GM15510 (cell line): Measurements from ENCODE around the gene RHBDD2.

ENCODE experiments used
- POLR2A ChIP-seq: IDR thresholded peaks from 3 replicates; pipeline ENCODE4 v1.6.1; 2011; ENCODE audit warnings: borderline replicate concordance; ENCODE audit not compliant: insufficient read length; ENCODE audit errors: extremely low read depth

Gene RHBDD2

DNA sequence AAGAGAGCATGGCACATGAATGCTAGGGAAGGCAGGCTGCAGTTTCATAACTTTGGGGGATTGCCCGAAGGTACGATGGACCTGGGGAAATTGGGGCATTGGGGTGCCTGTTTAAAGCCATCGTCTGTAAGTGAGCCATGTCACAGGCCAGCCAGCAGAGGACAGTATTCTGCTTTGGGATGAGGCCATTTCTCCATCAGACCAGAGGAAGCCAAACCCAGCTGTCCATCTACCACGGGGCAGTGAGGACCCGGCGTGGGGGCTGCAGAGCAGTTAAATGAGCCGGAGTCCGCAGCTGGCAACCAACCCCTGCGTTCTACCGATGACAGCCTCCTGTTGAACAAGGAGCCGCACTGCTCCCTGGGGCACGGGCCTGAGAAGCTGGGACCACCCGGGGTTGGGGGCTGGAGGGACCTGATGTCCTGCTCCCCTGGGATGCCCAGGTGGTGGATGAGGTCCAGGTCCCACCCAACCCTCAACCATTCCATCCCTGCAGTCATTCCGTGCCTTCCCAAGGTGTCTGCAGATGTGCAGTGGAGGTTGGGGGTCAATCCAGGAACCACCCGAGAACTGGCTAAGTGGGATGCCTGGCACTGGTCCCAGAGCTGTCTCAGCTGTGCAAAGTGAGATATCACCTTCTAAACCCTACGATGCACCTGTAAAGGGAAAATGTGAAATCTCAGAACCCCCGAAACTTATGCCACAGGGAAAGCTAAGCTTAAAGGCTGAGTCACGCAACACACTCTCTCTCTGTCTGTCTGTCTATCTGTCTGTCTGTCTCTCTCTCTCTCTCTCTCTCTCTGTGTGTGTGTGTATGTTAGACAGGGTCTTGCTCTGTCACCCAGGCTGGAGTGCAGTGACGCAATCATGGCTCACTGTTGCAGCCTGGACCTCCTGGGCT, 12.1 kb upstream of the RHBDD2 start:
- TF ChIP-seq POLR2A, result no peak

GRCh38 chr7:75867390-75867717, 11.5 kb upstream of the RHBDD2 start:
- no peak for TF ChIP-seq POLR2A

- TF ChIP-seq POLR2A, result no peak
These were observed 10.7 kb upstream of the RHBDD2 start for GRCh38 chr7:75868153-75868552.

DNA sequence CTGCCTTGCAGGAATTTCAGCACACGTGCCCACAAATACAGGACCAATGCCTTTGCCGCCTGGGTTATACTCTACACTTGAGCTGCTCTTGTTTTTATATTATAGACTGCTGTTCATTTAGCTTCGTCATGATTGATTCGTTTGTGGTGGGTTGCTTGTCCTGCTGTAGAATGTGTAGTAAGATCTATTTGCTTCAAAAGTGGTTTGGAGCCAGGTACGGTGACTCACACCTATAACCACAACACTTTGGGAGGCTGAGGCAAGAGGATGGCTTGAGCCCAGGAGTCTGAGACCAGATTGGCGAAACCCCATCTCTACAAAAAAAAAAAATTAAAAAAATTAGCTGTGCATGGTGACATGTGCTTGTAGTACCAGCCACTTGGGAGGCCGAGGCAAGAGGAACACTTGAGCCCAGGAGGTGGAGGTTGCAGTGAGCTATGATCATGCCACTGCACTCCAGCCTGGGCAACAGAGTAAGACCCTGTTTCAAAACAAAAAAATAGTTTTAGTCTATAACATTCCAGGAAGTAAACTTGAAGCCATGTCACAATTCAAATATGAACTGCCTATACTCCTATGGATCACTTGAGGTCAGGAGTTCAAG, 9.0 kb upstream of the RHBDD2 start:
- TF ChIP-seq POLR2A, result no peak

DNA sequence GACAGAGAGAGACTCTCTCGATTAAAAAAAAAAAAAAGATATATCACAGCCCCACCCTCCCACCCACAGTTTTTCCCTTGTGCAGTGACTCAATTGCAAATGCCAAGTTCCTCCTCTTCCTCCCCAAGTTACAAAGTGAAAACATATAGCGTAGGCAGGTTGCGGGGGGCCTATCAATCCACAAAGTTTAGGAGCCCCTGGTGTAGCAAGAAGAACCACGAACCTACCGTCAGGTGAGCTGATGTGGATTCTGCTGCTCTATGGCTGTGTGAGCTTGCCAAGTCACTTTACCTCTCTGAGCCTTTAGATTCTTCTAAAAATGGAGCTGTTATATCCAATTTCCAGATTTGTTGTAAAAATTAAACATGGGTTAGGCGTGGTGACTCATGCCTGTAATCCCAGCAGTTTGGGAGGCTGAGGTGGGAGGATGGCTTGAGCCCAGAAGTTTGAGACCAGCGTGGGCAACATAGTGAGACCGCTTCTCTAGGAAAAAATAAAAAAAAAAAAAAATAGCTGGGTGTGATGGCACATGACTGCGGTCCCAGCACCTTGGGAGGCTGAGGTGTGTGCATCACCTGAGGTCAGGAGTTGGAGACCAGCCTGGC, 8.2 kb upstream of the RHBDD2 start:
- no peak for TF ChIP-seq POLR2A

DNA sequence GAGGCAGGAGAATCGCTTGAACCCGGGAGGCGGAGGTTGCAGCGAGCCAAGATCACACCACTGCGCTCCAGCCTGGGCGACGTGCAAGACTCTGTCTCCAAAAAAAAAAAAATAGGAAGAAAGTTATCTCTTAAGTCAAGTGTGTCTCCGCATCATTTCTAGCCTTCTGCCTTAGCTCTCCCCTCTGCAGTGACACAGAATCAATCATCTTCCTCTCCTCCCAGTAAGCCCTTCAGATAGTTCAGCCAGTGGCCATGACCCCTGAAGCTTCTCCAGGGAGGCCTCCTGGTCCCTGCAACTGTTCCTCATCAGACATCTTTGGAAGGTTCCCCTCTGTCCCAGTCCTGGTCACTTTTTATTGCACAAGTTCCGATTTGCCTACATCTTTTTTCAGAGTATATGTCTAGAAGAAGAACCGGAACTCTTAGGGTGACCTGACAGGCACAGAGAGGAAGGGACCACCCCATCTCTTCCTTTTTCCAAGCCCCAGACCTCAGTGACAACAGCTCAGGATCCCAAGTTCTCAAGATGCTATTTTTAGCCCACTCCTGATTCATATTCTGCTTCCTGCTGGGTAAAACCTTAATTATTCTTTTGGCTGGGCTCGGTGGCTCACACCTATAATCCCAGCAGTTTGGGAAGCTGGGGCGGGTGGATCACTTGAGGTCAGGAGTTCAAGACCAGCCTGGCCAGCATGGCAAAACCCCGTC, 6.6 kb upstream of the RHBDD2 start:
- no peak for TF ChIP-seq POLR2A

DNA sequence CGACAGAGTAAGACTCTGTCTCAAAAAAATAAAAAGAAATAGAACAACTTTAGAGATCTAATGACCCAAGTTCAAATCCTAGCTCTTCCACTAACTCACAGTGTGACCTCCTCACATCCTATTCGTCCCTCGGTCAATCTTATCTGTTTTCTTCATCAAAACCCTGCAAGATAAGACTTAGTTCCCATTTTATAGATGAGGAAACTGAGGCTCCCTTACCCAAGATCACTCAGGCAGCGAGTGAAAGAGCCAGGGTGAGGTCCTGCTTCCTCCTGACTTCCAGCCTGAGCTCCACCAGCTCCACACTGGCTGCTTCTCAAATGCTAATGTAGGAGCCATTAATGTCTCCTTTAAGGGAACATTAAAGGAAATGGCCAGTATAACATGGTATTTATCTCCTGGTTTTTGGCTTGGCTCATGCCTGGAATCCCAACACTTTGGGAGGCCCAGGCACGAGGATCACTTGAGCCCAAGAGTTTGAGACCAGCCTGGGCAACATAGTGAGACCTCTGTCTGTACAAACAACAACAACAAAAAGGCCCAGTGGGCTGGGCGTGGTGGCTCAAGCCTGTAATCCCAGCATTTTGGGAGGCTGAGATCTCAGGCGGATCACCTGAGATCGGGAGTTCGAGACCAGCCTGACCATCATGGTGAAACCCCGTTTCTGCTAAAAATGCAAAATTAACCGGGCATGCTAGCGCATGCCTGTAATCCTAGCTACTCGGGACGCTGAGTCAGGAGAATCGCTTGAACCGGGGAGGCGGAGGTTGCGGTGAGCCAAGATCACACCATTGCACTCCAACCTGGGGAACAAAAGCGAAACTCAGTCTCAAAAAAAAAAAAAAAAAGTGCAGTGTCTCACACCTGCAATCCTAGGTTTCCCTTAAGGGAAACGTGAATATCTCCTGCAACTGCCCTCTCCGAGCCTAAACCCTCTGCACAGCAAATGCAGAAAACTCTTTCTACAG, 3.4 kb upstream of the RHBDD2 start:
- no peak for TF ChIP-seq POLR2A

- no peak for TF ChIP-seq POLR2A
These were observed 2.5 kb upstream of the RHBDD2 start for GRCh38 chr7:75876126-75876881.

DNA sequence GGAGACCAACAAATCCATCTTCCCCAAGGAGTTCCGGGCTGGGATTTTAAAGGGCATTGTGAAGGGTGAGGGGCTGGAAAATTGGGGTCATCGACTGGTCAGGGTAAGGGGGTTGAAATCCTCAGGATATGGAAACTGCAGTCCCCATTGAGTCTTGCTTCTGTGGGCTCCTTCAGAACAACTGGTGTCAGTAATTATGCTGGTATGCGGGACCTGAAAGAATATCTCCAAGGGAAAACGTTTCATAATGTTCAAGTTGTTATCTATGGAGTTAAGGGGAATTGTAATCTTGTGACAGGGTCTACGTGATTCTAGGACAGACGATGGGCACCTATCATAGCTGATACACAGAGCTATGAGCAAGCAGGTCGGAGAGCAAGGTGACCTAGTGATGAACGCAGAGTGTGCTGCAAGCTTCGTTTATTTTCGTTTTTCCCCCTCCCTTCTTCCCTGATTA, 494 bp upstream of the RHBDD2 start:
- no peak for TF ChIP-seq POLR2A

- no peak for TF ChIP-seq POLR2A
These were observed 944 bp downstream of the RHBDD2 start for GRCh38 chr7:75879771-75880184.

DNA sequence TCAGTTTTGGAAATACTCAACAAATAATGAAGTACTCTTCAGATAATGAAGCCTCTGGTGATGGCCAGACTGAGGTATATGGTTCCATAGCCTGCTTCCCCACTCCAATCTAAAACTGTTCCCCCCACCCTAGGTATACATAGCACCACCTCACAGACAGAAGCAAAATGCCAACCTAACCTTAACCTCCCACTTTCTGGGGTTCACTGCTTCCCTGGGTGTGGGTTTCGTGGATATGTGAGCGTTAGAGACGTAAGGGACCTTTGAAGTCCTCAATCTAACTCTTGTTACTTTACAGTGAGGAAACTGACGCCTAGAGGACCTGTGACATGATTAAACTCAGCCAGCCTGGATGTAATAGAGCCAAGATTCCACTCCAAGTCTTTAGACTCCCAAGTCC, 1.4 kb downstream of the RHBDD2 start:
- TF ChIP-seq POLR2A, result no peak

DNA sequence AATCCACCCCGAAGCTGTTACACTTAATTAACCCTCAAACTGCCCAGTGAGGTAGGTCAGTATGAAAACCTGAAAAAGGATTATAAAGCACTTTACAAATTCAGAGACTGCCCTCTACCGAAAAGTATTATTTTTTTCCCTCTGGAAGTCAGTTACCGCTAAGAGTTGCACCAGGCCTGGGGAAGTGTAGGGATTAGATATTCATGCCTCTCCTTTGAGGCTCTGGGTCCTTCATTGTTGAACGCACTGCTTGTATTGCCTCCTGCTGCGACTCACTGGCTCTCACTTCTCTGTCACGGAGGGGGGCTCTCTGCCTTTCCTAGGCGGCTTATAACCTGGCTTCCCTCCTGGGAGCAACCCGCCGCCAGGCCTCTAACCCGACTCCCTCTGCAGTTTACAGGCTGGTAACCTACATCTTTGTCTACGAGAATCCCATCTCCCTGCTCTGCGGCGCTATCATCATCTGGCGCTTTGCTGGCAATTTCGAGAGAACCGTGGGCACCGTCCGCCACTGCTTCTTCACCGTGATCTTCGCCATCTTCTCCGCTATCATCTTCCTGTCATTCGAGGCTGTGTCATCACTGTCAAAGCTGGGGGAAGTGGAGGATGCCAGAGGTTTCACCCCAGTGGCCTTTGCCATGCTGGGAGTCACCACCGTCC, 2.7 kb downstream of the RHBDD2 start:
- TF ChIP-seq POLR2A, result no peak

DNA sequence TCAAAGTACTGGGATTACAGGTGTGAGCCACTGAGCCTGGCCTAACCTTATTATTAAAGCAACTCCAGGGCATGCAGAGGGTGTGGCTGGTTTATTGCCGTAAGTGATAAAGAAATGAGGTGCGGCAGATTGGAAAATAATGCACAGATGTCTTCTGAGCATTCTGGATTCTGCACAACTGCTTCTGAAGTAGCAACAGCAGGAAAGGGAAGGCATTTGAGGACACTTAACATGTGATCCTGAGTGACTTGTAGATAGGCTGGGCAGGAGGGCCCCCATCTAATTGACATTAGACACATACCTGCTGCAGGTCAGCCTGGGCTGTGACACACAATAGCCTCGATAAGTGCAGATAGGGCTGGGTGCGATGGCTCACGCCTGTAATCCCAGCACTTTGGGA, 5.6 kb downstream of the RHBDD2 start:
- TF ChIP-seq POLR2A, result no peak
